Measurements from ENCODE around the gene PSMB7.

GRCh38 chr9:124373851-124374250 is 41.4 kb downstream of the PSMB7 start:
- no peak for TF ChIP-seq POLR2A (IDR thresholded peaks at IDR 0.05)
- TF ChIP-seq CTCF (IDR thresholded peaks at IDR 0.05): no peak
